NCI-H446 treated with DMSO at 0.1 percent for 48 hours (cell line): ENCODE data around the gene IARS2.
"Not testable (repeated sequence)": the region's sequence is repeated elsewhere in the genome, so short reads cannot be mapped to it uniquely, and the experiment has no call there.

Experiments
- DNase-seq: peaks from one replicate; lab custom pipeline; 2025; lab: John Stamatoyannopoulos, UW

The IARS2 gene

DNA sequence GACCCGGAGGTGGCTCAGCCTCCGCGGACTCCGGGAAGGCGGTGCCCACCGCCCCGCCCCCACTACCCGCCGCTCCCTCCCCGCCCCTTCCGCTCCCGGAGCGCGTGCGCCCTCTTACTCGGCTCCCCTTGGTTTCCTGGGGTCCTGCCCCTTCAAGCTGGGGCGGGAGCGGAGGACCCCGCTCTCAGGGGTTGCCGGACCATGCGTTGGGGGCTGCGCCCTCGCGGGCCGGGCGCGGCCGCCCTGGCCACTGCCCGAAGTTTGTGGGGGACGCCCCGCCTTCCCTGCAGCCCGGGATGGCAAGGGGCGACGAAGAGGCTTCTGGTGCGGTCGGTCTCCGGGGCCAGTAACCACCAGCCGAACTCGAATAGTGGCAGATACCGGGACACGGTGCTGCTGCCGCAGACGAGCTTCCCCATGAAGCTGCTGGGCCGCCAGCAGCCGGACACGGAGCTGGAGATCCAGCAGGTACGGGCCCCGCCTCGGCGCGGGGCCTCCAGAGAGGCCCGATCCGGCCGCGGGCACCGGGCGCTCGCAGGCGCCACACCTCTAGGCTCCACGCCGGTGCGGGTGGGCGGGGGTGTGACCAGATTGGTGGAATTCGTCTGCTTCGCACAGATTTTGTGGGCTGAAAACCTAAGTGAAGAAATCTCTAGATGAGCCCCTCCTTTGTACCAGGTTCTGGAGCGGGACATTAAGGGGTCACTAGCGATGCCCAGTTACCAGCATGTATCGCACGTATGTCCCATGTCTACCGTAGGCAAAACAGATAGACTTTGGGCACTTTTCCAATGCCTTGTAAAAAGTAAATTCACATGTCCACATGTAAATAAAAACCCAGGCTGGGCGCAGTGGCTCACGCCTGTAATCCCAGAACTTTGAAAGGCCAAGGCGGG, at the start of gene IARS2:
TSS of gene IARS2 (plus strand) at position 117 of the 896 bp plus-strand sequence. CDS start at position 202, 85 bp downstream.
- DNase-seq, result peak; percentile 65

DNA sequence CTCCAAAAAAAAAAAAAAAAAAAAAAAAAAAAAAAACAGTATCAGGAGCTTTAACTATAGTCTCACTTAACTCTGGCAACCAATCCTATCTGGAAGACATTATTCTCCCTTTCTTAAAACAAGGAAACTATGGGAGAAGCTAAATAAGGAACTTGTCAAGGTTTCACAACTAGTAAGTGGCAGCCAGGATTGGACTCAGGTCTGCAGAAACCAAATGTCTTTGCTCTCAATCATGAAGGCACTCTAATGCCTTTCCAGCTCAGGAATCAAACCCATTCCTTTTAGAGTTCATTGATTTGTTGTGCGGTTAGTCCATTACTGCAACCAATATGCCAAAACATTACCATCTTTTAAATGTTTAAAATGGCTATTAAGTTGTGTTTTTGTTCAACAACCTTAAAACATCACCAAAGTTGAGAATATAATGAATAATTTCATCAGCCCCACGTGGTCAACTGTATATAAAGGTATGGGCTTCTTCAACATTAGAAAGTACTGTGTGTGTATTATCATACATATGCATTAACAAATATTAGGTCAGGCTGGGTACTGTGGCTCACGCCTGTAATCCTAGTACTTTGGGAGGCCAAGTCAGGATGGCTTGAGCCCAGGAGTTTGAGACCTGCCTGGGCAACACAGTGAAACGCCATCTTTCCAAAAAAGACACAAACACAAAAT, 49.1 kb upstream of the IARS2 start:
- no peak for DNase-seq

DNA sequence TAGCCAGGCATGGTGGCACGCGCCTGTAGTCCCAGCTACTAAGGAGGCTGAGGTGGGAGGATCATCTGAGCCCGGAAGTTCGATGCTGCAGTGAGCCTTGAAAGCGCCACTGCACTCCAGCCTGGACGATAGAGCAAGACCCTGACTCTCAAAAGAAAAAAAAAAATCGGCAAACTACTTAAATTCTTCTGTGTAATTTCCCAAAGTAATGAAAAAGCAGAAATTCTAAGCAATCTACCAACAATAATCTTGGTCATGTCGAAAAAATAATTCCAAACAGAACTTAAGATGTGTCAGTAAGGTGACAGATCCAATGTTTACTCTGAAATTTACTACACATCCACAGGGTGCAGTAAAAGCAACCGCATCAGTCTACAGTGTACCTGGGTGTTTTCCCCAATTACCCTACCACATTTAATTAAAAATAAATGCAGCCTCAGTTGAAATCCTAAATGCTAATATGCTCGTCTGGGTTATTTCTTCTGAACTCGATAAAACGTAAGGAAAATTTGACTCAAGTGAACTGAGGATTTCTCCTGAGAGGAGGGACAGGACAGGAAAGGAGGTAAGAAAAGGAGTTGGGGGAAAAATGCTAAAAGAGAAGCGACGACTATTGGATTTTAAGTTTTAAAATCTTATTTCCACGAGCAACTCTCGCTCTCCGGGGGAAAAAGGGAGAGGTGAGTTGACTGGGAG, 48.4 kb upstream of the IARS2 start:
- DNase-seq, result no peak

- DNase-seq, result peak; percentile 96
Observed at GRCh38 chr1:220046052-220046930, 47.6 kb upstream of the IARS2 start, which contains the start of gene EPRS1. TSS of gene EPRS1 (minus strand) at chr1:220046505. CDS start at chr1:220046388, 117 bp downstream.

DNA sequence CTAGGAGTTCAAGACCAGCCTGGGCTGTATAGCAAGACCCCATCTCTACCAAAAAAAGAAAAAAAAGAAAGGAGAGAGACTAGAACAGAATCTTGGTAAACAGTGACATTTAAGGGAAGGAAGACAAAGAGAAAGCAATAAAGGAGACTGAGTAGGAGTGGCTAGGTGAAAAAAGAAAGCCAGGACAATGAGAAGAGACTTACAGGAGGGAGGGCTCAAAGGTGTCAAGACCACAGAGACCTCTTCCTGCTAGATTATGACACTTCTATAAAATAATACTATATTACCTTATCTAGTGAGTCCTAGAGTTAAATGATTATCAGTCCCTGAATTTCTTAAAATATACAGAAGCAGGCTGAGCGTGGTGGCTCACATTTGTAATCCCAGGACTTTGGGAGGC, 37.6 kb upstream of the IARS2 start:
- no peak for DNase-seq

DNA sequence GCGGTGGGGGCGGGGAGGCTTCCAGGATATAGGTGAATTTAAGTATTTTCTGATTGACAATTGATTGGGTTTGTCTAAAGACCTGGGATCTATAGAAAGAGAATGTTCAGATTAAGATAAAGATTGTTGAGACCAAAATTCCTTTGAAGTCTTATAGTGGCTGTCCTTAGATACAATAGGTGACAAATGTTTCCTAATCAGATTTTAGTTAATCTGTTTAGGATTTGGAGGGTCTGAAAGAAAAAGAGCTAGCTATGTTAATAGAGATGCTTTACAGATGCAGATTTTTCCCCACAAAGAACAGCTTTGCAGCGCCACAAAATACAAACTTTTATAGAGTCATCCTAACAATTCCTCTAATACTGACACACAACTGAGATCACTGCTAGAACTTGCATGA, 33.1 kb upstream of the IARS2 start:
- DNase-seq, result no peak

- no peak for DNase-seq
Observed at GRCh38 chr1:220062629-220063028, 31.3 kb upstream of the IARS2 start.

- DNase-seq, result no peak
Observed at GRCh38 chr1:220067269-220068204, 26.4 kb upstream of the IARS2 start.

GRCh38 chr1:220076861-220077762, 16.8 kb upstream of the IARS2 start:
- DNase-seq, result no peak

DNA sequence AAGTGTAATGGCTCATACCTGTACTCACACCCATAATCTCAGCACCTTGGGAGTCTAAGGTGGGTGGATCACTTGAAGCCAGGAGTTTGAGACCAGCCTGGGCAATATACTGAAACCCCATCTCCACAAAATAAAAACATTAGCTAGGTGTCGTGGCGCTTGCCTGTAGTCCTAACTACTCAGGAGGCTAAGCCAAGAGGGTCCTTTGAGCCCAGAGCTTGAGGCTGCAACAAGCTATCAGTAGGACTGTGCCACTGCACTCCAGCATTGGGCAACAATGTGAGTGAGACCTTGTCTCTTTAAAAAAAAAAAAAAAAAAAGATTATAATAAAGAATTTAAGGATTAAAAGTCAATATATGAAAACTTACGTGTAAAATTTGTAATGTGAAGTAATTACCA, 16.0 kb upstream of the IARS2 start:
- DNase-seq, result no peak

DNA sequence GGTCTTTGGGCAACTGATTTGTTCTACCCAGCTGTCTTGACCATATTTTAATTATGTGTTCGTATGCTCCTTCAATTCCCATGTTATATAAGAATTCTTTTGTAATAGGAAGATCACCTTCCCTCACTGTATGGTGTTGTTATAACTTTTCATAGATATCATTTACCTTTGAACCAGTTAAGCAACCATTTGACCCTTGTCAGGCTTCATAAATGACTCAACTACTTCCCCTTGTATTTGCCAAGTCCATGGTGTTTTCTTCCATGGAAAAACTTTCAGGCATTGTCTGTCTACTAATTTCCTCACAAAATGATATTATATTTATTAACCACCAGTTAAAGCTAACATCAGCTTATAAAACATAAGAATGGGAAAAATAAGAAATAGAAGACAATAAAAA, 9.5 kb upstream of the IARS2 start:
- DNase-seq, result no peak

DNA sequence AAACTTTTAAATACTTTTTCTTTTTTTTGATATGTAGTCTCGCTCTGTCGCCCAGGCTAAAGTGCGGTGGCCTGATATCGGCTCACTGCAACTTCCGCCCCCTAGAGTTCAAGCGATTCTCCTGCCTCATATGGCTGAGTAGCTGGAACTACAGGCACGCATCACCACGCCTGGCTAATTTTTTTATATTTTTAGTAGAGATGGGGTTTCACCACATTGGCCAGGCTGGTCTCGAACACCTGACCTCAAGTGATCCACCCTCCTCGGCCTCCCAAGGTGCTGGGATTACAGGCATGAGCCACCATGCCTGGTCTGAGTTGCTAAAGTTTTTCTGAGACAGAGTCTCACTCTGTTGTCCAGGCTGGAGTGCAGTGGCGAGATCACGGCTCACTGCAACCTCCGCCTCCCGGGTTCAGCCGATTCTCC, 7.7 kb upstream of the IARS2 start:
- not testable (repeated sequence) for DNase-seq

GRCh38 chr1:220089650-220090556, 4.0 kb upstream of the IARS2 start, which contains the start of gene BPNT1:
TSS of gene BPNT1 (minus strand) at chr1:220089788. CDS start at chr1:220079846, 9,942 bp downstream.
- peak; percentile 93 for DNase-seq

DNA sequence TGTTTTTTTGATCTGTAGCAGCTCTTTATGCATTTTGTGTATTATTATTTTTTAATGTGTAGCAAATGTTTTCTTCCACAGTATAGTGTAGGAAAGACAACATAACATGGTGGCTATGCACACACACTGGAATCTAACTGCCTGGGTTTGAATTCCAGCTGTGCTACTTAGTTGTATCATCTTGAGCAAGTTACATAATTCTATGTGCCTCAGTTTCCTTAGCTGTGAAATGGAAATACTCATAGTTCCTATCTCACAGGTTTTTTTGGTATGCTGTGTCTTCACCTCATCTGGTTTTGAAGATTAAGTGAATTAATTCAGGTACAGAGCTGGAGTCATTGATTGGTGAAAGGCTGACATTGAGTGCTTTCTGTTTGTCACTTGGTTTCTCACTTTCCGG, 1.2 kb upstream of the IARS2 start:
- no peak for DNase-seq

DNA sequence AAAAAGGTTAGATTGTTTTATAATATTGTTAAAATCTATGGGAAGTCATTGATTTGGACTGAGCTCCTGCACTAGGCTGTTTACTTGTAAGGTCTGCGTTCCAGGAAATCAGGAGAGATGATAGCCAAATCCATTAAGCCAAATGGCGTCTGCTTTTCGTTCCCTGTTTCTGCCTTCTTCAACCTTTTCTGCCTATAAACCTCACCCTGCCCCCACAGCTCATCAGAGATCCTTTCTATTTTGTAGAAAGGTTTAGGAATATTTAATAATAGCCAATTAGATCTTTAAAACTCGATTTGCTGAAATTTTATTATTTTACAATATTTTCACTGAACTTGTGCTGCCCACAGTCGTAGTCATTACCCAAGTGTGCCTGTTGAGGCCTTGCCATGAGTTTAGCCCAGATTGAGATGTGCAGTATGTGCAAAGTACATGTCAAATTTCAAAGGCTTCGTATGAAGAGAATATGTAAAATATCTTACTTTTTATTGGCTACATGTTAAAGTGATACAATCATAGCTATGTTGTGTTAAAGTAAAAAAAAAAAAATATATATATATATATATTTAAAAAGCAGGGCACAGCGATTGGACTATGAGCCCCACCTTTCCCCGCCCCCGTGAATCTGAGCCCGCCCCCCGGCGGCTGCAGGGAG, 444 bp upstream of the IARS2 start:
- DNase-seq, result no peak

DNA sequence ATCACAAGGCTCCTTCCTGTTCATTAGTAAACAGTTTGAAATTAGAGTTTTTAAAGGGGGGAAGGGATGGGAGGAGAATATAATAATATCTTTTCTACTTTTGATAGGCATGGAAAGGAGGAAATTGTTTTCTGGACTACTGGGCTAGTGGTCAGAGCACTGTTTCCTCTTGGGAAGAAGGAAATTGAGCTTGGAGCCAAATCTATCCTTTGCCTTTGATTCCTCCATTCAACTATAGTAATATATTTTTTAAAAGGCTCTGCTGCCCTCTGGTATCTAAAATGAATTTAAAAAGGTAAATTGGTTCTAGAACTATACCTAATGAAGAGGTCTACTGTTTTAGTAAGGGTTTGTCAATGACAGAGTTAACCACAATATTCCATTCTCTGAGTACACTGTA, 5.9 kb downstream of the IARS2 start:
- DNase-seq, result no peak

DNA sequence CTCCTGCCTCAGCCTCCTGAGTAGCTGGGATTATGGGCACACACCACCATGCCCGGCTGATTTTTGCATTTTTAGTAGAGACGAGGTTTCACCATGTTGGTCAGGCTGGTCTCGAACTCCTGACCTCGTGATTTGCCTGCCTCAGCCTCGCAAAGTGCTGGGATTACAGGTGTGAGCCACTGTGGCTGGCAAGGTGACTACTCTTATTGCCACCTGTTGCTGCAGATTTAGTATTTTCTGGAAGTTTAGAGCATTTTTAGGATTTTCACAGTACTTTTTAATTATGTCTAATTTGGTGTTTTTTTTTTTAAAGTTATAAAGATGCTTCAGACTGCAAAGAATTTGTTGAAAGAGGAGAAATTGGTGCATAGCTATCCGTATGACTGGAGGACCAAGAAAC, 16.5 kb downstream of the IARS2 start:
- DNase-seq, result not testable (repeated sequence)

DNA sequence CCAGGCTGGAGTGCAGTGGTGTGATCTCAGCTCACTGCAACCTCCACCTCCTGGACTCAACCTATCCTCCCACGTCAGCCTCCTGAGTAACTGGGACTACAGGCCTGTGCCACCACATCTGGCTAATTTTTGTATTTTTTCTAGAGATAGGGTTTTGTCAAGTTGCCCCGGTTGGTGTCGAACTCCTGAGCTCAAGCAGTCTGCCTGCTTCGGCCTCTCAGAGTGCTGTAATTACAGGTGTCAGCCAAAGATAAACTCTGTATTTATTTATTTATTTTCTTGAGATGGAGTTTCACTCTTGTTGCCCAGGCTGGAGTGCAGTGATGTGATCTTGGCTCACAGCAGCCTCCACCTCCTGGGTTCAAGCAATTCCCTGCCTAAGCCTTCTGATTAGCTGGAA, 18.7 kb downstream of the IARS2 start:
- DNase-seq, result not testable (repeated sequence)
